NOMO-1 treated with dmso at 0.1 percent for 144 hours (cell line): ENCODE results near the gene SPI1.

ENCODE experiments used
- DNase-seq: peaks from one replicate; lab custom pipeline; 2025; ENCODE audit not compliant: unreplicated experiment; lab: John Stamatoyannopoulos, UW

Gene SPI1

DNA sequence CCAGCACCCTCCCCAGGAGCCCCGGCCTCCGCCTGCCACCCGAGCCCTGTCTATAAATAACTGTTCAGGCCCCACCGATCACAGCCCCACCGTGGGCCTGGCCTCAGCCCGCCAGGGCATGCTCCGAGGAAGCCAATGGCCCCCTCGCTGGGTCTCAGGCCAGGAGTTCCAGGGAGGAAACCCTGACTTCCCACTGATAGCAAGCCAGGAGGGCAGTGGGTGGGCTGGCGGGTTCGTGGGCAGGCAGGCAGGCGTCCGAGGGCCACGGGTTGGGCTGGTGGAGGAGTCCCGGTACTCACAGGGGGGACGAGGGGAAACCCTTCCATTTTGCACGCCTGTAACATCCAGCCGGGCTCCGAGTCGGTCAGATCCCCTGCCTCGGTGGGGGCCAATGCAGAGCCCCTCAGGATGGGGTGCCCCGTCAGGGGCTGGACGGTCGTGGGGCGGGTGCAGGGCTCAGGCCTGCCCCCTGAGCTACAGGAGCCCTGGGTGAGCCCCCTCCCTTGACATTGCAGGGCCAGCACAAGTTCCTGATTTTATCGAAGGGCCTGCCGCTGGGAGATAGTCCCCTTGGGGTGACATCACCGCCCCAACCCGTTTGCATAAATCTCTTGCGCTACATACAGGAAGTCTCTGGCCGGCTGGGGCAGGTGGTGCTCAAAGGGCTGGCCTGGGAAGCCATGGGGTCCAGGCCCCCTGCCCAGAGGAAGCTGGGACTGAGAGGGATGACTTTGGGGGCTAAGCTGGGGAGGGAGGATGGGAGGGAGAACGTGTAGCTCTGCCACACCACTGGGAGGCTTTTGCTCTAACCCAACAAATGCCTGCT, at the start of gene SPI1:
Gene SPI1, minus strand, starts transcription at position 538 of the 826 bp plus-strand sequence. Its CDS starts 194 bp downstream, at position 344.
- DNase-seq: peak; percentile 92

DNA sequence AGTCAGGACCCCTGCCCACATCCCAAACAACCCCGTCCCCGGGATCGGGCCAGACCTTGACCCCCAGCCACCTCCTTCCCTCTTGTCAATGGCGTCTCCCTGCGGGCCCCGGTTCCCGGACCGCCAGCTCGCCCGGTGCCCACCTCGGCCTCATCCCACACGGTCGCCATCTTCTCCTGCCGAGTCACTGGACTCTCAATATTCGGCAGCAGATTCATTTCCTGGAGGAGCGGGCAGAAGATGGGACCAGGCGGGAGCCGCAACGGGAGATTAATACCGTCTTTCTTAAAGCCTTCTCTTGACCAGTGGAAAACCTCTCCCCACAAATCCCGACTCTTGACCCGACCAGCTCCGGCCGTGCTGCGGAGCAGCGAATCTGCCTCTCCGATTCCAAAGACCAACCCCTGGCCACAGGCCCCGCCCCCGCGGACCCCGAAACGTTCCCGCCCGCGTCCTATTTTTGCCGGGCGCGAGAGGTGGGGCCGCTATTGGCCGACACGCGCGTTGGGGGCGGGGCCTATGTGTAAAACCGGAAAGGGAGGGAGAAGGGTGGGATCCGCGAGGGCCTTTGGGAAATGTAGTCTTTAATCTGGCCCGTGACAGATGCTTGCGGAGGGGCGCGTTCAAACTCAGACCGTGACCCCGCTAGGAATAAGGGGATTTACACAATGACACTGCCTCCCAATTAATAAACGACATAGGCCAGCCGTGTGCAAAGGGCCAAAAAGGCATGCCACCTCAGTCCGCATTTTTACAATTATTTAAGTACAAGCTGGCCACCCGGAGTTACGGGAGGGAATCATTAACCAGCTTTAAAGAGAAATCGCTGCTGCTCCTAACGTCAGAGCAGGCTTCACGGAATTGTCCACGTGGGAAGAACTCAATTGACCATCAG, 48.0 kb upstream of the SPI1 start, which contains the start of gene PSMC3:
Gene PSMC3, minus strand, starts transcription at position 378 of the 895 bp plus-strand sequence. Its CDS starts 160 bp downstream, at position 218.
- DNase-seq: peak; percentile 93

DNA sequence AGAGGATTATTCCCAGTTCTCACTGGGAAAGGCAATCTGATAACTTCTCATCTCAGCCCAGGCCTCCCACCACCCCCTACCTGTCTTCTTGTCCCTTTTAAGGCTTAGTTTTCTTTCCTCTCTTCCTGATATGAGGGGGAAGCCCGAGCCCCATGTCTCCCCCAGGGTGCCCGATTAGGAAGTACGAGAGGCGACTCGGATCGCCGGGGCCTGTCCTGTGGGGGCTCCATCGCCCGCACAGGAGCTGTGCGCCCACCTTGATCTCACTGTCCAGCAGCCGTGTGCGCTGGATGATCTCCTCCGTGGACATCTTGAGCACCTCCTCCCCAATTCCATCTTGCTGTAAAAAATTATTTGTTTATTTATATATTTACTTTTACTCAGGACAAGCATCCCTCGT, 47.3 kb upstream of the SPI1 start:
- DNase-seq: no peak

DNA sequence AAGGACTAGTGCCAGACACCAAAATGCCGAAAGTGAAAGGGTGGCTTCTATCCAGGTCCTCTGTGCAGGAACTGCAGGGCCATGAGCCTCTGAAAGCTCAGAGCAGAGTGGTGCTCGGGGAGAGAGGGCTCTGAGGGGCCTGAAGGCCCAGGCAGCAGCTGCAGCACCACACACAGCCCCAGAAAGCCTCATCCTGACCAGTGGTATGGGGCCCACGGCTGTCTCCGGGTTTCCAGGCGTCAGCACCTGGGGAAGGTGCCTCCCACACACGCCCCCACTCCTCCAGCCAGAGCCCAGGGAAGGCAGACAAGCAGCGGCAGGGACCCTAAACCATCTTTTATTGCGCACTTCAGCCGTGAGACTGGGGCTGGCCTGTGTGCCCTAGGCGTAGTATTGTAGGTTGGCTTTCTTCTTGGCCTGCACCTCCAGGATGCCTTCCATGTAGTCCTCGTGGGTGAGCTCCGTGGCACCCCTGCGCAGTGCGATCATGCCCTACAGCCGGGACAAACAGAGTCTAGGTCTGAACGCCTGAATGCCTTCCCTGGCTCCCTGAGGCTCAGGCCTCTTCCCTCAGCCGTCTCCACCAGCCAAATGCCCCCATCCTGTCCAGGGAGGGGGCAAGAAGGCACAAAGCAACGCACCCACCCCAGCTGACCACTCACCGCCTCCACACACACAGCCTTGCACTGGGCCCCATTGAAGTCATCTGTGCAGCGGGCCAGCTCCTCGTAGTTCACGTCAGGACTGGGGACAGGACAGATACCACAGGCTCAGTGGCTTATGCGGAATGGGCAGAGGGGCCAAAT, 40.3 kb upstream of the SPI1 start:
- no peak for DNase-seq

DNA sequence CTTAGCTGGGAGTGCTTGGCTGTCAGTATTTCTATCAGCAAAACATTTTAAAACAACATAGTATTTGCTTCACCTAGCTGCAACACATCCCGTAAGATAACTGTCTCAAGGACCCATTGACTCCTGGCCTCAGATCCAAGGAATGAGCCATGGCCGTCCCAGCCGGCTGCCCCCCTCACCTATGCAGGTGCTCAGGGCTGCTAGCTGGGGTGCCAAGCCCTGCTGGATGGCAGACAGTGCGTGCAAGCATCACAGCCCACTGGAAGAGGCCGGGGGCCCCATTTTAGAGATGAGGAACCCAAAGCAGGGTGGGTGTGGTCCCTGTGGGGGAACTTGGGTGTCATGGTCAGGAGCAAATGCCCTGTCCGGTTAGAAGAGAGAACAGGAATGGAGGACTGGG, 39.4 kb upstream of the SPI1 start:
- no peak for DNase-seq

DNA sequence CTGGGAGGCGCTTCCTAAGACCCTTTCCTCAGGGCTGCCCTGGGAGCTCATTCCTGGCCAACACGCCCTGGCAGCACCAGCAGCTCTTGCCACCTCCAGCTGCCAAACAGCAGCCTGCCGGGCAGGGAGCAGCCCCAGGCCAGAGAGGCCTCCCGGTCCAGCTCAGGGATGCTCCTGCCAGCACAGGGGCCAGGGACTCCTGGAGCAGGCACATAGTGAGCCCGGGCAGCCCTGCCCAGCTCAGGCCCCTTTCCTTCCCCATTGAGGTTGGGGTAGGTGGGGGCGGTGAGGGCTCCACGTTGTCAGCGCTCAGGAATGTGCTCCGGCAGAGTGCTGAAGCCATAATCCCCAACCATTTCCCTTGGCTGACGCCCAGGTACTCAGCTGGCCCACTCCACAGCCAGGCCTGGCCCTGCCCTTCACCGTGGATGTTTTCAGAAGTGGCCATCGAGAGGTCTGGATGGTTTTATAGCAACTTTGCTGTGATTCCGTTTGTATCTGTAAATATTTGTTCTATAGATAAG, 37.7 kb upstream of the SPI1 start:
- DNase-seq: no peak

DNA sequence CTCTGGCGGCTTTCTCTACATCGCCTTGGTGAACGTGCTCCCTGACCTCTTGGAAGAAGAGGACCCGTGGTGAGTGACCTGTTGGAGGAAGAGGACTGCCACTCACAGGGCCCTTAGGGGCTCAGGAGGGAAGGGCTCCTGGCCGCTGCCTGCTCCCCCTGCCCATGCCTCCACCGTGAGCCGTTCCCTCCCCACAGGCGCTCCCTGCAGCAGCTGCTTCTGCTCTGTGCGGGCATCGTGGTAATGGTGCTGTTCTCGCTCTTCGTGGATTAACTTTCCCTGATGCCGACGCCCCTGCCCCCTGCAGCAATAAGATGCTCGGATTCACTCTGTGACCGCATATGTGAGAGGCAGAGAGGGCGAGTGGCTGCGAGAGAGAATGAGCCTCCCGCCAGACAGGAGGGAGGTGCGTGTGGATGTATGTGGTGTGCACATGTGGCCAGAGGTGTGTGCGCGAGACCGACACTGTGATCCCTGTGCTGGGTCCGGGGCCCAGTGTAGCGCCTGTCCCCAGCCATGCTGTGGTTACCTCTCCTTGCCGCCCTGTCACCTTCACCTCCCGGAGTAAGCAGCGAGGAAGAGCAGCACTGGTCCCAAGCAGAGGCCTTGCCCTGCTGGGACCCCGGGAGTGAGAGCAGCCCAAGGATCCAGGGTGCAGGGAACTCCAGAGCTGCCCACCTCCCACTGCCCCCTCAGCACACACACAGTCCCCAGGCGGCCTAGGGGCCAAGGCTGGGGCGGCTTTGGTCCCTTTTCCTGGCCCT, 36.9 kb upstream of the SPI1 start:
- DNase-seq: no peak

DNA sequence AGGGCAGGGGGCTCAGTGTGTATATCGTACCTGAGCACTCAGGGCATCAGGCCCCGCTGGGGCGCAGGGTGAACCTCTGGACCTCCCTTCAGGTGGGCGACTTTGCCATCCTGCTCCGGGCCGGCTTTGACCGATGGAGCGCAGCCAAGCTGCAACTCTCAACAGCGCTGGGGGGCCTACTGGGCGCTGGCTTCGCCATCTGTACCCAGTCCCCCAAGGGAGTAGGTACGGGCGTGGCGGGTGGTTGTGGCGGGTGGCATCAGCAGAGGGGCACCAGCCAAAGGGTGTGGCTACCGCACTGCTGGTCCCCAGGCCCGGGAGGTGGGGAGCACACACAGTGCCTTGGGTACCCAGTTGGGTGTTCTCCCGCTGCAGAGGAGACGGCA, 36.3 kb upstream of the SPI1 start:
- no peak for DNase-seq

DNA sequence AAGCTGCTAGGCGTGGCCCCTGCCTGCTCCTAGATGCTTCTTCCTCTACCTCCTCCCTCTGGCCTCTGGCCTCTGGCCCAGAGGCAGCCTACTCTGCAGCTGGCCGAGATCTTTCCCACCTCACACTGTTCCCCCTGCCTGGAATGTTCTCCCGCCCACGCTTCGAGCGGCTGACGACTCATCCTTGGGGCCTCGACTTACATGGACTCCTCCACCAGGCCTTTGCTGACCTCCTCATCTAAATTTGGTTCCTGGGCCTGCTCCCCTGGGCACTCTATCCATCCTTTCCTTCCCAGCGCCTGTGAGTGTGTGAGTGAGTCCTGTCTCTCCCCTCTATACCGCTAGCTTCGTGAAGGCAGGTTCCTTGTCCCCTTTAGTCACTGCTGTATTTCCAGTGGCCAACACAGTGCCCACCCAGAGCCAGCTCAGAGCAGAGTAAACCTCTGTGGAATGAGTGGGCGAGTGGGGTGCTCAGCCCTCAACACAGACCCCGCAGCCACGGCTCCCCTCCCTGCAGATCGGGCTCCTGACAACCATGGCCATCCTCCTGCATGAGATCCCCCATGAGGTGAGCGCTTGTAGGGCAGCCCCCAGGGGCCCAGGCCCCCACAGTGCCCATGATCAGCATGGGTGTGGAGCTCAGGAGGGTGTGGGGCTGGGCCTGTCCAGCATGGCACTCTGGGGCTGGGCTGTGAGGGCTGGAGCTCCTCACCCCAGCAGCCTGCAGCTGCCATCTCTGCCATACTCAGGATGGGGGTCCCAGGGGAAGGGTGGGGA, 35.7 kb upstream of the SPI1 start:
- DNase-seq: no peak

DNA sequence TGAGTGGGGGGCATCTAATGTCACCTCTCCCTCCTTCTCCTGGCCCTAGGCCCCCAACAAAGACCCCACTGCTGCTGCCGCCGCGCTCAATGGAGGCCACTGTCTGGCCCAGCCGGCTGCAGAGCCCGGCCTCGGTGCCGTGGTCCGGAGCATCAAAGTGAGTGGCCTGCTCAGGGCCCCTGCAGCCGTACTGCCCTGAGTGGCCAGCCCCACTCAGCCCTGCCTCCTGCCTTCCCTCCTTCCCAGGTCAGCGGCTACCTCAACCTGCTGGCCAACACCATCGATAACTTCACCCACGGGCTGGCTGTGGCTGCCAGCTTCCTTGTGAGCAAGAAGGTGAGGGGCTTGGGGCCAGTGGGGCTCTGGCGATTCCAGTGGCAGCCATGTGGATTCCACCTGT, 35.0 kb upstream of the SPI1 start:
- no peak for DNase-seq

DNA sequence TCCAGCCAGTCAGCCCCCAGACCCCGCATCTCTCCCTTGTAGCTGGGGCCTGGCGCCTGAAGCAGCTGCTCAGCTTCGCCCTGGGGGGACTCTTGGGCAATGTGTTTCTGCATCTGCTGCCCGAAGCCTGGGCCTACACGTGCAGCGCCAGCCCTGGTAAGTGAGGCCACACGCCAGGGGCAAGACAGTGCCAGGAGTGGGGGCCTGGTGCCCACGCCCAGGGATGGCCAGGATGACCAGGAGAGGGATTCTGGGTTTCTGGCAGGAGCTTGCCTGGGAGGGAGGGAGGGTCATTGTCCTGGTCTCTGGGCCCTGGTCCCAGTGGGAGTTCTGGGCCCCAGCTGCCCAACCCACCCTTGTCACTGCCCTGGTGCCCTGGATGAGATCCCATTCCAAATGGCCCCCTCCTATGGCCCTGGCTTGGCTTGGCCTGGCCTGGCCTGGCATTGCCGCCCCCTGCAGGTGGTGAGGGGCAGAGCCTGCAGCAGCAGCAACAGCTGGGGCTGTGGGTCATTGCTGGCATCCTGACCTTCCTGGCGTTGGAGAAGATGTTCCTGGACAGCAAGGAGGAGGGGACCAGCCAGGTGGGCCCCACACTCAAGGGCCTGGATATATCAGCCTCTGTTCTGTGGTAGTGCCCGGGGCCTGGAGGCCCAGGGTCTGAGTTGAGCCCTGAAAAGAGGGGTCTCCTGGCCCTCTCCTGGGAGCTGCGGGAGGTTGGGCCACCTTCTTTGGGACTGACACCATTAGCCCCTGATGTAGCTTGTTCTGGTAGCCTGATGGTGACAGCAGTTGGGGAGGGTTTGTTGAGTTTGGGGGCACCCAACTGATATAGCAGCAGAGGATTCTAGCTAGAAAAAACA, 33.8 kb upstream of the SPI1 start:
- DNase-seq: no peak

DNA sequence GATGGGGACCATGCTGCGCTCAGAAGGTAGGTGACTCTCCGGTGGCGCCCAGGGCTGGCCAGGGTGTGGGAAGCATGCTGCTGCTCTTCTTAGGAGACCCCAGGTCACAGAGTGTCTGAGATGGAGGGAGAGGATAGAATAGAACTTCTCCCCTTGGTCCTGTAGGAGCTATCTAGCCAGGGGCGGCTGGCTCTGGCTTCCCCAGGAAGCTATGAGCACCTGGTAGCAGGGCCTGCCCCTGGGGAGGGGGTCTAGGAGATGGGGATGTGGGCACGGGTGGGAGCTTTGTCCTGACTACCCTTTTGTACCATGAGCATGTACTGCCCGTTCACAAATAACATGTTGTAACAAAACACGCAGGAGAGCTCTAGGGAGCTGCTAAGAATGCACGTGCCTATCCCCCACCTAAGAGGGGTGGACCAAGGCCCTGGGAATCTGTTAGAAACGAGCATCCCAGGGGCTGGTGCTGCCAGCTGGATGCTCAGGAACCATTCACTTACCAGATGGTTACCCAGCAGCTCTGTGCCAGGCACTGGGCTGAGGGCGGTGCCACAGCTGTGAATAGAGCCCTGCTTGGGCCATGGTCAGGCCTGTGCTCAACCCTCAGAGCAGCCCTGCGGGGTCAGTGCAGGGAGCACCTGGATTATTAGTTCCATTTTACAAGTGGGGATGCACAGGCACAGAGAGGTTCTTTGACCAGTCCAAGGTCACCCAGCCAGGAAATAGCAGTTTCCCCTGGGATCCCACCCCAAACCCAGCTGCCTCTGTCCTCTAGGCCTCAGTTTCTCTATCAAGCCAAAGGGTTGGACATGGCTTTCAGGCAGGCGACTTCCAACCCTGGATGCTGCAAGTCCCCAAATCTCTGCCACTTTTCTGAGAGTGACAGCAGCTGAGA, 32.3 kb upstream of the SPI1 start:
- DNase-seq: no peak

DNA sequence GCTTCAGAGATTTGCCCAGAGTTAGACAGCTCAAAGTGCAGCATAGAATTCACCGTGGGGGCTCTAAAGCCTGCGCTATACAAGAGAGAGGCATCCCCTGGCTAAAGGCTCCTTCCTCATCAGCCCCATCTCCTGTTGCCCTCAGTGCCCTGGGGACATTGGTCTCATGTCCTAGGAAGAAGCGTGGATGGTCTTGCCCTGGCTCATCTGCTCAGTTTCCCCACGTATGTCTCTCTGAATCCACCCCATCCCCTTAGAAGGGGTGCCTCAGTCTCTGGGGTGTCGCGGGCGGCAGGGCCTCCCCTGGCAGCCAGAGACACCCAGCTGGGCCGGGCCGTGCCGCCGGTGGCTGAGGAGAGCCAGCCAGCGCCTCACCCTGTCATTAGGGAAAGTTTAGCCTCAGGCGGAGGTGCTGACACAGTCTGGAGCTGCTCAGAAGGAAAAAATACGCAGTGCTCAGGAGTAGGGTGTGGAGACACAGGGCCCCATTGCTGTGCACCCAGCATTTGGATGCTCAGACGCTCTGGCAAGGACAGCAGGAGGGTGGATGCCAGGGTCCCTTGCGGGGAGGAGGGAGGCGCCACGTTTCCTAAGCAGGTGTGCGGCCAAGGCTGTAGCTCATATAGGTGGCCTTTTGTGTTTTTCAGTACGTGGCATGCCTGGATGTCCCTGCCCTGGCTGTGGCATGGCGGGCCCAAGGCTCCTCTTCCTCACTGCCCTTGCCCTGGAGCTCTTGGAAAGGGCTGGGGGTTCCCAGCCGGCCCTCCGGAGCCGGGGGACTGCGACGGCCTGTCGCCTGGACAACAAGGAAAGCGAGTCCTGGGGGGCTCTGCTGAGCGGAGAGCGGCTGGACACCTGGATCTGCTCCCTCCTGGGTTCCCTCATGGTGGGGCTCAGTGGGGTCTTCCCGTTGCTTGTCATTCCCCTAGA, 31.4 kb upstream of the SPI1 start:
- no peak for DNase-seq

DNA sequence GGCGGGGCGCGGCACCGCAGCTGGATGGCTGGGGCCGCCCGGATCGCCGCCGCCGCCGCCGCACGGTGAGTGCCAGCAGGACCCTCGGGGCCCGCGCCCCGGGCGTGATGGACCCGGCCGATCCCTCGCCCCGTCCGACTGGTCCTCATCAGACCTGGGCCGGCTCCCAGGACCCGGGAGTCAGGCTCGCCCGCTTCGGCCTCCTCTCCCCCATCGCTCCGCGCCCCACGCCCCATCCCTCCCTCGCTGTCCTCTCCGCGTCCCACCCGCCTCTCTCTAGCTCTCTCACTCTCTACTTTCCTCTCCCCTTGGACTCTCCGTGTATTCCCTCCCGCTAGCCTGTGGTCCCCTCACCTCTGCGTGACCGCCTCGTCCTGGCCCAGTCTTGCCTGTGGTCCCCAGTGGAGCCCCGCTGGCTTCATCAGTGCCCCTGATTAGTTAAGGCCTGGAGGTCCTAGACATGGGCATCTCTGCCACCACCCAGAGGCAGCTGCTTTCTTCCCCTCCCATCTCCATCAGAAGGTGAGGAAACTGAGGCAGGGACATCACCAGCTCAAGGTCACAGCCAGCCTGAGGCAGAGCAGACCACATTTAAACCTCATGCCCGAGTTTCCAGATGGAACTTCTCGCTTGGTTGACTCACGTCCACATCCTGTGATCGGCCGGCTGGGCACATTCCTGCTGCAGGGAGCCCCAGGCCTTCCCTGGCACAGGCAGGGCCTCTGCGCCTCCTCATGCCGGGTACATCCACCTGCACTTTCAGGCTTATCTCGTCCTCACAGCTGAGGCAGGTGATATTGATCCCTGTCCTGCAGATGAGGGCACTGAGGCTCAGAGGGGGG, 30.5 kb upstream of the SPI1 start:
- no peak for DNase-seq

DNA sequence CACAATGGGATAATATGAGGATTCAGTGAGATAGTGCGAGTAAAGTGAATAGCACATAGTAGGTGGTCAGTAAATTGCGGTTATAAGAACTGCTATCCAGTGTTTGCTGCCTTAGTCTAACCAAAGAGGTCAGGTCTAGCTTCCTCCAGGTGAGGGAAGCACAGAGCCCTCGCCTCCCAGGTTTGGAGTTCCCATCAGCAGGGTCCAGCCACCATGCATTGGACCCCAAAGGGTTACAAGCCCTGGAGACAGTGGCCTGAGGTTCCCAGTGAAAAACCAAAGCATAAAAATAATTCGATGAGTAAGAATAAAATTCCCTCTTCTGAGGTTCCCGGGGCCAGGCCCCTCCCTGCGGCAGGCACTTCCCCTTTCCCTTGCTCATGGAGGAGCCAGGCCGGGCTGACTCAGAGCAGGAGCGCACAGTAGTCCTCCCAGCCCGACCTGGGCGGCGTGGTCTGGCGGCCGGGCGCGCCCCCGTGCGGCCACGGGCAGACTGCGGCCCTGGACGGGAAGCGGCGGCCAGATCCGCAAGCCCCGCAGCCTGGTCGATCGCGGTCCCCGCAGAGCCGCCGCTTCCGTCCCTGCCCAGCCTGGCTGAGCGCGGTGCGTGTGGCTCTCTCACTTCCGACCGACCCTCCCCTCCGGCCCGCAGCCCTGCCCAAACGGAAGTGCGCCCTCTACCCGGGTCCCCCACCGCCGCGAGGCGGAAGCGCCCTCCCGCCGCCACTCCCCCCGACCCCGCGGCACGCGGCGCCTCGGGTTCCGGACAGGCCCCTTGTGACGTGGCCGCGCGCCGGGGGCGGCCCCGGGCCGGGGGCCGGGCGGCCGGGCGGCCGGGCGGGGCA, 29.6 kb upstream of the SPI1 start, which contains the start of gene SLC39A13:
Gene SLC39A13, plus strand, starts transcription at position 845 of the 845 bp plus-strand sequence. CDS start 1,505 bp downstream, outside the sequence.
- peak; percentile 99 for DNase-seq
